ENCODE results near the gene CD248. TPM values are rescaled to one million over a fixed set of nuclear protein-coding genes. Genes with fewer than 3 reads are reported as not detected.
A peak's percentile ranks its signal among the peaks of the same experiment; 100 is the strongest.

Gene CD248, protein sequence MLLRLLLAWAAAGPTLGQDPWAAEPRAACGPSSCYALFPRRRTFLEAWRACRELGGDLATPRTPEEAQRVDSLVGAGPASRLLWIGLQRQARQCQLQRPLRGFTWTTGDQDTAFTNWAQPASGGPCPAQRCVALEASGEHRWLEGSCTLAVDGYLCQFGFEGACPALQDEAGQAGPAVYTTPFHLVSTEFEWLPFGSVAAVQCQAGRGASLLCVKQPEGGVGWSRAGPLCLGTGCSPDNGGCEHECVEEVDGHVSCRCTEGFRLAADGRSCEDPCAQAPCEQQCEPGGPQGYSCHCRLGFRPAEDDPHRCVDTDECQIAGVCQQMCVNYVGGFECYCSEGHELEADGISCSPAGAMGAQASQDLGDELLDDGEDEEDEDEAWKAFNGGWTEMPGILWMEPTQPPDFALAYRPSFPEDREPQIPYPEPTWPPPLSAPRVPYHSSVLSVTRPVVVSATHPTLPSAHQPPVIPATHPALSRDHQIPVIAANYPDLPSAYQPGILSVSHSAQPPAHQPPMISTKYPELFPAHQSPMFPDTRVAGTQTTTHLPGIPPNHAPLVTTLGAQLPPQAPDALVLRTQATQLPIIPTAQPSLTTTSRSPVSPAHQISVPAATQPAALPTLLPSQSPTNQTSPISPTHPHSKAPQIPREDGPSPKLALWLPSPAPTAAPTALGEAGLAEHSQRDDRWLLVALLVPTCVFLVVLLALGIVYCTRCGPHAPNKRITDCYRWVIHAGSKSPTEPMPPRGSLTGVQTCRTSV
- total RNA-seq, result 10 to 100 TPM in 1 of 4 donors, 1 to 10 TPM in 3; 4.6 to 24.8 (median 6.6) TPM

DNA sequence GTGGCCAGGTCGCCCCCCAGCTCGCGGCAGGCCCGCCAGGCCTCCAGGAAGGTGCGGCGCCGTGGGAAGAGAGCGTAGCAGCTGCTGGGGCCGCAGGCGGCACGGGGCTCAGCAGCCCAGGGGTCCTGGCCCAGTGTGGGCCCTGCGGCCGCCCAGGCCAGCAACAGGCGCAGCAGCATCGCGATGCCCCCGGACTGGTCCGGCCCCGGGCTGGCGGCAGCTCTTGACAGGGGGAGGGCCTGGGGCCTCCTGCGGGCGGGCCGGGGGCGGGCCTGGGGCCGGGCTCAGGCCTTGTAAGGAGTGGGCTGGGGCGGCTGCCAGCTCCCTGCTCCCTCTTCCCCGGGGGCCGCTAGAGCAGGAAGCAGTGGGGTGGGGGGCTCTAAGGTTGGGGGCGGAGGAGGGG is at the start of gene CD248:
Gene CD248 (minus strand): TSS at position 196 of the 403 bp plus-strand sequence. CDS start 17 bp downstream, at position 179.
- H3K4me3 ChIP-seq (replicated peaks in 1 of 3), result peak within 1 kb of the TSS in 1 of 3 donors; percentile 26
- peak; percentile 33 to 46 for DNase-seq
- 7 to 20% methylated on average over 1 to 3 of the region's 29 CpGs for WGBS, 2 donors
- H3K9me3 ChIP-seq, result no peaks in the 10 kb centered on the region
- H3K36me3 ChIP-seq, result no peaks in the 10 kb centered on the region
- intact Hi-C loops (cut with DNase I), result no loop called here
- peaks cover 3% of the 10 kb centered on the region for H3K27me3 ChIP-seq
- H3K27ac ChIP-seq, result peak within 1 kb of the TSS; percentile 50 to 59 (median 53)
- TF ChIP-seq POLR2A (IDR thresholded peaks at IDR 0.05), result peak in 1 of 2 donors; percentile 34
- TF ChIP-seq, protein P1, sequence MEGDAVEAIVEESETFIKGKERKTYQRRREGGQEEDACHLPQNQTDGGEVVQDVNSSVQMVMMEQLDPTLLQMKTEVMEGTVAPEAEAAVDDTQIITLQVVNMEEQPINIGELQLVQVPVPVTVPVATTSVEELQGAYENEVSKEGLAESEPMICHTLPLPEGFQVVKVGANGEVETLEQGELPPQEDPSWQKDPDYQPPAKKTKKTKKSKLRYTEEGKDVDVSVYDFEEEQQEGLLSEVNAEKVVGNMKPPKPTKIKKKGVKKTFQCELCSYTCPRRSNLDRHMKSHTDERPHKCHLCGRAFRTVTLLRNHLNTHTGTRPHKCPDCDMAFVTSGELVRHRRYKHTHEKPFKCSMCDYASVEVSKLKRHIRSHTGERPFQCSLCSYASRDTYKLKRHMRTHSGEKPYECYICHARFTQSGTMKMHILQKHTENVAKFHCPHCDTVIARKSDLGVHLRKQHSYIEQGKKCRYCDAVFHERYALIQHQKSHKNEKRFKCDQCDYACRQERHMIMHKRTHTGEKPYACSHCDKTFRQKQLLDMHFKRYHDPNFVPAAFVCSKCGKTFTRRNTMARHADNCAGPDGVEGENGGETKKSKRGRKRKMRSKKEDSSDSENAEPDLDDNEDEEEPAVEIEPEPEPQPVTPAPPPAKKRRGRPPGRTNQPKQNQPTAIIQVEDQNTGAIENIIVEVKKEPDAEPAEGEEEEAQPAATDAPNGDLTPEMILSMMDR (IDR thresholded peaks at IDR 0.05), result no peak
- H3K4me1 ChIP-seq, result peaks cover 6 to 32% of the 10 kb centered on the region in 2 donors

DNA sequence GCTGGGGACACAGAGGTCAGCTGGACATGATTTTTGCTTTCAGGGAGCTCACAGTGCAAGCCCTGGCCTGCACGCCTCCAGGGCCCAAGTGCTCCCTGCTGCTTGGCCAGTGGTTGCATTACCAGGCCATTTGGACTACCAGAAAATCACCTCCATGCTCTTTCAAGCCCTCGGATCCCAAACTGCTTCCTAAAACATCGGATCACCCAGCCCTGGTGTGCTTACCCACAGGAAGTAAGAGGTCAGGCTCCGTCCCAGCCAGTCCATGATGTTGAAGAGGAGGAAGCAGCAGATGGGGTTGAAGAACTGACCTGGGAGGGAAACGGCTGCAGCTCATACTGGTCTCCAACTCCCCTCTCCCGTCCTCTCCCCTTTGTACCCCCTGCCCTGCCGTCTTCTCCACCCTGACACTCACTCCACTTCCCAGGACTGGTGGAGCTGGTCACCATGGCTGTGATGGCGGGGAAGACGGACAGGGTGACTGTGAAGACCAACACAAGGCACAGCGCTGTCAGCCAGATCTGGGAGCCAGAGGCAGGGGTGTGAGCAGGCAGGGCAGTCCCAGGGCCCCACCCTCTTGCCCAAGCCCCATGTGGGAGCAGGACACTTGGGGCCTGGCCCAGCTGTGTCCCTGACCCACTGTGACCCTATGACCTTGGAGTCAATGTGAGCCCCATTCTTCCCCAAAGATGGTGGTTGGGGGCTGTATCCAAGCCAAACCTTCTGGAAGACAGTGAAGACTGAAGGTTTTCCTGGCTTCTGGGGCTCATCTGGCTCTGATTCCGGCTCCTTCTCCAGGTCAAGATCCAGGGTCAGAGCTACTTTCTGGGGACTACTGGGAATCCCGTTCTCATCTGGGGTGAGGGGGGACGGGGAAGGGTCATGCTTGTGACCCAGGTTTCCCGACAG is 49.1 kb upstream of the CD248 start:
- Histone ChIP-seq H3K27me3 (no peaks in the 10 kb centered on the region), H3K4me1 (no peaks in the 10 kb centered on the region), H3K9me3 (no peaks in the 10 kb centered on the region), H3K4me3 (replicated peaks in 1 of 3) (no peak overlapping the region), H3K36me3 (no peaks in the 10 kb centered on the region), H3K27ac (no peak overlapping the region)
- 78 to 81% methylated on average over 13 to 14 of the region's 14 CpGs for WGBS, 2 donors
- intact Hi-C loops (cut with DNase I), result no loop called here
- no peak for DNase-seq
- no peak for TF ChIP-seq POLR2A (IDR thresholded peaks at IDR 0.05)
- TF ChIP-seq, protein P1 (IDR thresholded peaks at IDR 0.05), result no peak

DNA sequence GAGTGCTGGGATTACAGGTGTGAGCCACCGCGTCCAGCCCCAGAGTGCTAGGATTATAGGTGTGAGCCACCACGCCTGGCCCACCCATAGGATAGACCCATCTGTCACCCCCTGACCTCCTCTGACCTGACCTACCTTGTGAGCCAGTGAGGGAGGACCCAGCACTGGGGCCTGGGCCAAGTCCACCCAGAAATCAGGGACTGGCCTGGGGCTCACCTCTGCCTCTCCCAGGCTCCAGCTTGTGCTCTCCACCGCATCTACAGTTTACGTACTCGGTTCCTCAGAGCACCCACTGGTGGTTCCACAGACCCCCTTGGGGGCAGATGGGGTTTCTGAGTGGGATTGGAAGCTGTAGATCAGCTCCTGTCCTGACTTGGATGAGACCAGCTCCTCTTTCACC is 48.3 kb upstream of the CD248 start:
- no peak for DNase-seq
- 90 to 100% methylated on average over 3 to 5 of the region's 6 CpGs for WGBS, 2 donors
- intact Hi-C loops (cut with DNase I), result no loop called here

DNA sequence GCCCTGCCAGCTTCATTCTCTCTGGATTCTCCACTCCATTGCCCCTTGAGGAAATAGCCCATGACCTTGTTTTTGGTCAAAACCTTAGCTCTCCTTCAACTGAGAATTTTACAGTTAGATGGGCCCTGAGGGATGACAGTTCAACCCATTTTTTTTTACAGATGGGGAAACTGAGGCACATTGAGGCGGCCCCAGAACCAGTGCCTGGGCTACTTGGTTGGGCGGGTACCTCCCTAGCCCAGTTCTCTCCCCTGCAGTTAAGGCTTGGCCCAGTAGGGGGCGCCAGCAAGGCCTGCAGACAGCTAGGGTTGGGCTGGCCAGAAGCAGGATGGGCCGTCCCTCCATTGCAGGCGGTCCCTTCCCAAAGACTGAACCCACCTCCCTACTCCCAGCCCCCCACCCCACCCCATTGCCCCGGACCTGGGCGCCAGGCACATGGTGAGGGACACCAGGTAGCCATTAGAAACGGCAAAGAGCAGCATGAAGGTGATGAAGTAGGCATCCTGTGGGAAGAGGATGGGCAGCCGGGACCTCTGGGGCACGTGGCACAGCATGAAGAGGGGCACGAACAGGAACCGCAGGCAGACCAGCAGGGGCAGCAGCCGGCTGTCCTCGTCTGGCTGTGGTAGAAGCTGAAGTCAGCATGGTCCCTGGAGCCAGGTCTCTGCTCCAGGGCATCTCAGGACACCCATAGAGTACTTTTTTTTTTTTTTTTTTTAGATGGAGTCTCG is 47.1 kb upstream of the CD248 start:
- no peaks in the 10 kb centered on the region for H3K36me3 ChIP-seq
- no peaks in the 10 kb centered on the region for H3K27me3 ChIP-seq
- H3K27ac ChIP-seq, result no peak overlapping the region
- no peaks in the 10 kb centered on the region for H3K4me1 ChIP-seq
- TF ChIP-seq POLR2A (IDR thresholded peaks at IDR 0.05), result no peak
- TF ChIP-seq, protein P1 (IDR thresholded peaks at IDR 0.05), result peak in 4 of 6 experiments; percentile 10 to 54 (median 24)
- H3K4me3 ChIP-seq (replicated peaks in 1 of 3), result no peak overlapping the region
- intact Hi-C loops (cut with DNase I), result no loop called here
- no peaks in the 10 kb centered on the region for H3K9me3 ChIP-seq
- 81 to 85% methylated on average over 9 to 12 of the region's 15 CpGs for WGBS, 2 donors
- DNase-seq, result peak; percentile 13 to 22

More for the DNA sequence above, 48.3 kb upstream of the CD248 start:
- Histone ChIP-seq H3K4me1 (no peaks in the 10 kb centered on the region), H3K36me3 (no peaks in the 10 kb centered on the region), H3K4me3 (replicated peaks in 1 of 3) (no peak overlapping the region), H3K9me3 (no peaks in the 10 kb centered on the region), H3K27ac (no peak overlapping the region), H3K27me3 (no peaks in the 10 kb centered on the region)
- TF ChIP-seq, protein P1 (IDR thresholded peaks at IDR 0.05), result no peak
- no peak for TF ChIP-seq POLR2A (IDR thresholded peaks at IDR 0.05)
